ENCODE data around the gene STARD13. TPM values are rescaled to one million over a fixed set of nuclear protein-coding genes. Genes with fewer than 3 reads are reported as not detected.

The STARD13 gene
- total RNA-seq, 2 donors from 2014 or later: 18.9 to 29.7 TPM

DNA sequence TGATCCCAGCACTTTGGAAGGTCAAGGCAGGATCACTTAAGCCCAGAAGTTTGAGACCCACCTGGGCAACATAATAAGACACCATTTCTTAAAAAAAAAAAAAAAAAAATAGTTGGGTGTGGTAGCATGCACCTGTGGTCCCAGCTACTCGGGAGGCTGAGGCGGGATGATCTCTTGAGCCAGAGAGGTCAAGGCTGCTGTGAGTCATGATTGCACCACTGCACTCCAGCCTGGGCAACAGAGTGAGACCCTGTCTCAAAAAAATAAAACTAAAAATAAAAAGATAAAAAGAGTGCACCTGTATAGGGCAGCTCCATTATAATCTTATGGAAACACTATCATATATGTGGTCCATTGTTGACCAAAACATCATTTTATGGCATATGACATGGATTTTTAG, 25.5 kb upstream of the STARD13 start:
- no peak for ATAC-seq
- TF ChIP-seq POLR2A (IDR thresholded peaks at IDR 0.05): no peak
- no peak for TF ChIP-seq CTCF (IDR thresholded peaks at IDR 0.05)
- Histone ChIP-seq H3K9me3 (no peaks in the 10 kb centered on the region), H3K27ac (no peak overlapping the region), H3K4me3 (no peak overlapping the region), H3K27me3 (no peaks in the 10 kb centered on the region), H3K36me3 (replicated peaks in 1 of 2; ENCODE audit: insufficient read depth in 1 of 2, low read depth in 2 of 2) (no peaks in the 10 kb centered on the region), H3K4me1 (peaks cover 4% of the 10 kb centered on the region)
- DNase-seq: no peak
- 70 to 78% methylated on average over 2 of the region's 2 CpGs for WGBS, 2 donors
- intact Hi-C loops (cut with DNase I): no loop called here

GRCh38 chr13:33310245-33311038, 24.9 kb upstream of the STARD13 start:
- no peak for TF ChIP-seq CTCF (IDR thresholded peaks at IDR 0.05)
- TF ChIP-seq POLR2A (IDR thresholded peaks at IDR 0.05): no peak
- no peak overlapping the region for H3K27ac ChIP-seq
- ATAC-seq: no peak
- intact Hi-C loops (cut with DNase I): no loop called here
- H3K36me3 ChIP-seq (replicated peaks in 1 of 2; ENCODE audit: insufficient read depth in 1 of 2, low read depth in 2 of 2): no peaks in the 10 kb centered on the region
- H3K4me1 ChIP-seq: peaks cover 4% of the 10 kb centered on the region
- H3K4me3 ChIP-seq: no peak overlapping the region
- no peaks in the 10 kb centered on the region for H3K9me3 ChIP-seq
- 66 to 70% methylated on average over 4 of the region's 4 CpGs for WGBS, 2 donors
- no peaks in the 10 kb centered on the region for H3K27me3 ChIP-seq
- DNase-seq: no peak

- H3K4me3 ChIP-seq: no peak overlapping the region
- WGBS, 2 donors: 72 to 91% methylated on average over 1 of the region's 1 CpG
These were observed 23.3 kb upstream of the STARD13 start for GRCh38 chr13:33308863-33309262.

GRCh38 chr13:33307843-33308242, 22.3 kb upstream of the STARD13 start:
- Histone ChIP-seq H3K9me3 (no peaks in the 10 kb centered on the region), H3K27ac (no peak overlapping the region), H3K27me3 (no peaks in the 10 kb centered on the region), H3K36me3 (replicated peaks in 1 of 2; ENCODE audit: insufficient read depth in 1 of 2, low read depth in 2 of 2) (no peaks in the 10 kb centered on the region), H3K4me3 (no peak overlapping the region), H3K4me1 (peaks cover 4% of the 10 kb centered on the region)
- TF ChIP-seq POLR2A (IDR thresholded peaks at IDR 0.05) (no peak), CTCF (IDR thresholded peaks at IDR 0.05) (no peak)
- no peak for ATAC-seq
- DNase-seq: no peak
- WGBS, 2 donors: 0 to 14% methylated on average over 1 of the region's 1 CpG
- intact Hi-C loops (cut with DNase I): no loop called here

More at GRCh38 chr13:33308863-33309262, 23.3 kb upstream of the STARD13 start:
- DNase-seq (no peak), ATAC-seq (no peak)
- Histone ChIP-seq H3K9me3 (no peaks in the 10 kb centered on the region), H3K36me3 (replicated peaks in 1 of 2; ENCODE audit: insufficient read depth in 1 of 2, low read depth in 2 of 2) (no peaks in the 10 kb centered on the region), H3K27me3 (no peaks in the 10 kb centered on the region), H3K4me1 (peaks cover 4% of the 10 kb centered on the region), H3K27ac (no peak overlapping the region)
- intact Hi-C loops (cut with DNase I): no loop called here
- TF ChIP-seq CTCF (IDR thresholded peaks at IDR 0.05) (no peak), POLR2A (IDR thresholded peaks at IDR 0.05) (no peak)
